K562 (cell line): ENCODE data around the gene PYGO2. TPM values are rescaled to one million over a fixed set of nuclear protein-coding genes. Genes with fewer than 3 reads are reported as not detected.
A peak's percentile ranks its signal among the peaks of the same experiment; 100 is the strongest.

Source experiments
- CHD1 ChIP-seq: fragments of 200-600 bp; sonication (generic); IDR thresholded peaks from one replicate; pipeline ENCODE4 v1.6.1; 2012; ENCODE audit warnings: mild to moderate bottlenecking, moderate library complexity, low read length, inconsistent platforms
- EGR1 ChIP-seq: fragments of 450-650 bp; conservative IDR thresholded peaks from 2 replicates; pipeline ENCODE4 v1.6.1; 2017; ENCODE audit warnings: mild to moderate bottlenecking
- IRF2 ChIP-seq: sonication (generic); formaldehyde crosslinking; IDR thresholded peaks from 2 replicates; pipeline ENCODE4 v1.8.1; 2022; ENCODE audit warnings: mild to moderate bottlenecking, missing genetic modification reagents
- KAT2B ChIP-seq: IDR thresholded peaks from one replicate; pipeline ENCODE4 v1.6.1; 2012; ENCODE audit warnings: low read depth, mild to moderate bottlenecking, control low read depth, inconsistent platforms, low read length, moderate library complexity
- NCOA6 ChIP-seq: fragments of 450-650 bp; IDR thresholded peaks from 2 replicates; pipeline ENCODE4 v1.6.1; 2017; ENCODE audit warnings: mild to moderate bottlenecking
- SMARCB1 ChIP-seq: IDR thresholded peaks from 2 replicates; pipeline ENCODE4 v1.6.1; 2011; ENCODE audit warnings: improper control_type of control experiment, low read depth; ENCODE audit not compliant: insufficient read length
- U2AF2 ChIP-seq: fragments of 200-400 bp; formaldehyde crosslinking; optimal IDR thresholded peaks from 2 replicates; pipeline ENCODE3; 2017; ENCODE audit warnings: low read depth, mild to moderate bottlenecking, low read length
- ZBTB1 ChIP-seq: sonication (generic); formaldehyde crosslinking; IDR thresholded peaks from 2 replicates; pipeline ENCODE4 v1.8.1; 2023; ENCODE audit warnings: missing genetic modification reagents, low read depth, mild to moderate bottlenecking, borderline replicate concordance
- ZNF146 ChIP-seq: IDR thresholded peaks from one replicate; pipeline ENCODE4 v1.6.1; 2018; ENCODE audit warnings: missing compliant biosample characterization; ENCODE audit not compliant: unreplicated experiment
- polyA plus RNA-seq, 8 experiments: library from polyadenylated mRNA; depleted of rRNA in 4 of 8; stranded (reverse) in 5 of 8; unstranded in 3 of 8; fragments of >200 nt; fragmentation: Nextera tagmentation in 2 of 8; fragmentation: Illumina TruSeq in 1 of 8; extraction: Ambion mirVana in 2 of 8; extraction: Trizol in 1 of 8; gene quantifications; 2 replicates each; pipeline versions ENCODE4 v1.2.1 to v1.2.3, GENCODE V29; 2011 to 2014; ENCODE audit warnings: inconsistent platforms in 1 of 8, missing spikeins in 1 of 8
- total RNA-seq, 7 experiments: library from RNA; depleted of rRNA in 6 of 7; stranded (reverse); fragments of >200 nt in 6 of 7; fragmentation: Illumina TruSeq in 2 of 7; extraction: Trizol in 2 of 7; gene quantifications; 2 replicates each; pipeline versions ENCODE4 v1.2.1 to v1.2.3, GENCODE V29; 2011 to 2021; ENCODE audit warnings: low replicate concordance in 1 of 7
- TF ChIP-seq, protein P1 (sequence below): fragments of 250-450 bp; sonication (Bioruptor Pico); IDR thresholded peaks from 2 replicates; pipeline ENCODE4 v1.4.0; 2020; ENCODE audit warnings: mild to moderate bottlenecking, moderate library complexity
- TF ChIP-seq, protein P2 (sequence below): IDR thresholded peaks from 3 replicates; pipeline ENCODE4 v1.6.1; 2011; ENCODE audit warnings: borderline replicate concordance, mild to moderate bottlenecking; ENCODE audit not compliant: insufficient read length, insufficient read depth
- TF ChIP-seq, protein P3 (sequence below): fragments of 450-650 bp; IDR thresholded peaks from 2 replicates; pipeline ENCODE4 v1.6.1; 2016; ENCODE audit warnings: mild to moderate bottlenecking
- TF ChIP-seq, protein P4 (sequence below): fragments of 150-350 bp; IDR thresholded peaks from 2 replicates; pipeline ENCODE4 v1.6.1; 2014; ENCODE audit warnings: low read depth, mild to moderate bottlenecking, low read length, borderline replicate concordance
- TF ChIP-seq, protein P5 (sequence below): fragments of 250-450 bp; sonication (Bioruptor Pico); IDR thresholded peaks from 2 replicates; pipeline ENCODE4 v1.8.0; 2022; ENCODE audit warnings: moderate library complexity, mild to moderate bottlenecking, inconsistent platforms
- TF ChIP-seq, protein P6 (sequence below): fragments of 250-450 bp; sonication (Bioruptor Pico); IDR thresholded peaks from 2 replicates; pipeline ENCODE4 v1.9.0; 2021; ENCODE audit warnings: mild to moderate bottlenecking

The PYGO2 gene
- total and polyA plus RNA-seq, 9 of the 15 experiments (the other 6 are each of a cell fraction or from before 2014, with no cell fraction given) = 8.3 to 36.2 (median 18.2) TPM

DNA sequence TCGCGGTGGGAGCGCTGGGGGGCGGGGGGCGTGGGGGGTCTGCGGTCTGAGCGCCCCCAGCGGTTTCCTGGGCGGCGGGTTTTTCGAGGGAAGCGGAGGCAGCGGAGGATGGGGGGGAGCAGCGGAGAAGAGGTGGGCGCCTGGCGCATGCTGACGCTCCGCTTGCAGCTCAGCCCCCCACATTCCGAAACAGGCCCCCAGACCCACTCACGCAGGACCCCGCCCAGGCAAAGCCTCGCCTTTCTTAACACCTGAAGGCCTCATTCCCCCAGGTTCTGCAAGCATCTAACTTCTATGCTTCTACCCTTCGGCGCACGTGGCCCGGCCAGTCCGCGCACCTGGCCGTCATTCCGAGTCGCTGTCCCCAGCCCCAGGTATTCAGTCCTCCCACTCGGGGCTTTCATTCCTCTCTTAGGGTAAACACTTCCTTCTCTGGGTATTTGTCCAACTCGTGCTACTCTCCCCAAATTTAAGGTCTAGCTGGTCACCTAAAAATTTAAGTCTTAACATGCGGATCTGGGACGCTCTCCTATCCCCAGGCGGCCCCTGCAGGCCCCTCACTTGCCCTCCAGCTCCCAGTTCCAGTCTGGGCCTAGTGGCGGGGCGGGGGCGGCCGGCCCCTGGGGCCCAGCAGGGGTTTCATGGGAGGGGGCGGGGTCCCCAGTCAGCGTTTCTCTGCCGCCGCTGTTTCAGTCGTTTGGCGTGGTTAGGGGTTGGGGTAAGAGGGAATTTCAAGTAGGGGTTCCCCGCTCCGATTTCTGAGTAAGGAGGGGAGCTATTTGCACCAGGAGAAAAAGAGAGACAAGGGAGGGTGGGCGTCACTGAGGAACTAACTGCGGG, 38.2 kb upstream of the PYGO2 start (continued):
- TF ChIP-seq, protein P1, sequence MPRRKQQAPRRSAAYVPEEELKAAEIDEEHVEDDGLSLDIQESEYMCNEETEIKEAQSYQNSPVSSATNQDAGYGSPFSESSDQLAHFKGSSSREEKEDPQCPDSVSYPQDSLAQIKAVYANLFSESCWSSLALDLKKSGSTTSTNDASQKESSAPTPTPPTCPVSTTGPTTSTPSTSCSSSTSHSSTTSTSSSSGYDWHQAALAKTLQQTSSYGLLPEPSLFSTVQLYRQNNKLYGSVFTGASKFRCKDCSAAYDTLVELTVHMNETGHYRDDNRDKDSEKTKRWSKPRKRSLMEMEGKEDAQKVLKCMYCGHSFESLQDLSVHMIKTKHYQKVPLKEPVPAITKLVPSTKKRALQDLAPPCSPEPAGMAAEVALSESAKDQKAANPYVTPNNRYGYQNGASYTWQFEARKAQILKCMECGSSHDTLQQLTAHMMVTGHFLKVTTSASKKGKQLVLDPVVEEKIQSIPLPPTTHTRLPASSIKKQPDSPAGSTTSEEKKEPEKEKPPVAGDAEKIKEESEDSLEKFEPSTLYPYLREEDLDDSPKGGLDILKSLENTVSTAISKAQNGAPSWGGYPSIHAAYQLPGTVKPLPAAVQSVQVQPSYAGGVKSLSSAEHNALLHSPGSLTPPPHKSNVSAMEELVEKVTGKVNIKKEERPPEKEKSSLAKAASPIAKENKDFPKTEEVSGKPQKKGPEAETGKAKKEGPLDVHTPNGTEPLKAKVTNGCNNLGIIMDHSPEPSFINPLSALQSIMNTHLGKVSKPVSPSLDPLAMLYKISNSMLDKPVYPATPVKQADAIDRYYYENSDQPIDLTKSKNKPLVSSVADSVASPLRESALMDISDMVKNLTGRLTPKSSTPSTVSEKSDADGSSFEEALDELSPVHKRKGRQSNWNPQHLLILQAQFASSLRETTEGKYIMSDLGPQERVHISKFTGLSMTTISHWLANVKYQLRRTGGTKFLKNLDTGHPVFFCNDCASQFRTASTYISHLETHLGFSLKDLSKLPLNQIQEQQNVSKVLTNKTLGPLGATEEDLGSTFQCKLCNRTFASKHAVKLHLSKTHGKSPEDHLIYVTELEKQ (CRISPR knock-in tag) = no peak
- 0 out of 2 replicates have a peak, but pooled peaks have one; percentile 36 for TF ChIP-seq ZBTB1
- TF ChIP-seq, protein P2, sequence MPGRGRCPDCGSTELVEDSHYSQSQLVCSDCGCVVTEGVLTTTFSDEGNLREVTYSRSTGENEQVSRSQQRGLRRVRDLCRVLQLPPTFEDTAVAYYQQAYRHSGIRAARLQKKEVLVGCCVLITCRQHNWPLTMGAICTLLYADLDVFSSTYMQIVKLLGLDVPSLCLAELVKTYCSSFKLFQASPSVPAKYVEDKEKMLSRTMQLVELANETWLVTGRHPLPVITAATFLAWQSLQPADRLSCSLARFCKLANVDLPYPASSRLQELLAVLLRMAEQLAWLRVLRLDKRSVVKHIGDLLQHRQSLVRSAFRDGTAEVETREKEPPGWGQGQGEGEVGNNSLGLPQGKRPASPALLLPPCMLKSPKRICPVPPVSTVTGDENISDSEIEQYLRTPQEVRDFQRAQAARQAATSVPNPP = no peak
- TF ChIP-seq, protein P3, sequence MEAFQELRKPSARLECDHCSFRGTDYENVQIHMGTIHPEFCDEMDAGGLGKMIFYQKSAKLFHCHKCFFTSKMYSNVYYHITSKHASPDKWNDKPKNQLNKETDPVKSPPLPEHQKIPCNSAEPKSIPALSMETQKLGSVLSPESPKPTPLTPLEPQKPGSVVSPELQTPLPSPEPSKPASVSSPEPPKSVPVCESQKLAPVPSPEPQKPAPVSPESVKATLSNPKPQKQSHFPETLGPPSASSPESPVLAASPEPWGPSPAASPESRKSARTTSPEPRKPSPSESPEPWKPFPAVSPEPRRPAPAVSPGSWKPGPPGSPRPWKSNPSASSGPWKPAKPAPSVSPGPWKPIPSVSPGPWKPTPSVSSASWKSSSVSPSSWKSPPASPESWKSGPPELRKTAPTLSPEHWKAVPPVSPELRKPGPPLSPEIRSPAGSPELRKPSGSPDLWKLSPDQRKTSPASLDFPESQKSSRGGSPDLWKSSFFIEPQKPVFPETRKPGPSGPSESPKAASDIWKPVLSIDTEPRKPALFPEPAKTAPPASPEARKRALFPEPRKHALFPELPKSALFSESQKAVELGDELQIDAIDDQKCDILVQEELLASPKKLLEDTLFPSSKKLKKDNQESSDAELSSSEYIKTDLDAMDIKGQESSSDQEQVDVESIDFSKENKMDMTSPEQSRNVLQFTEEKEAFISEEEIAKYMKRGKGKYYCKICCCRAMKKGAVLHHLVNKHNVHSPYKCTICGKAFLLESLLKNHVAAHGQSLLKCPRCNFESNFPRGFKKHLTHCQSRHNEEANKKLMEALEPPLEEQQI = no peak
- TF ChIP-seq, protein P4, sequence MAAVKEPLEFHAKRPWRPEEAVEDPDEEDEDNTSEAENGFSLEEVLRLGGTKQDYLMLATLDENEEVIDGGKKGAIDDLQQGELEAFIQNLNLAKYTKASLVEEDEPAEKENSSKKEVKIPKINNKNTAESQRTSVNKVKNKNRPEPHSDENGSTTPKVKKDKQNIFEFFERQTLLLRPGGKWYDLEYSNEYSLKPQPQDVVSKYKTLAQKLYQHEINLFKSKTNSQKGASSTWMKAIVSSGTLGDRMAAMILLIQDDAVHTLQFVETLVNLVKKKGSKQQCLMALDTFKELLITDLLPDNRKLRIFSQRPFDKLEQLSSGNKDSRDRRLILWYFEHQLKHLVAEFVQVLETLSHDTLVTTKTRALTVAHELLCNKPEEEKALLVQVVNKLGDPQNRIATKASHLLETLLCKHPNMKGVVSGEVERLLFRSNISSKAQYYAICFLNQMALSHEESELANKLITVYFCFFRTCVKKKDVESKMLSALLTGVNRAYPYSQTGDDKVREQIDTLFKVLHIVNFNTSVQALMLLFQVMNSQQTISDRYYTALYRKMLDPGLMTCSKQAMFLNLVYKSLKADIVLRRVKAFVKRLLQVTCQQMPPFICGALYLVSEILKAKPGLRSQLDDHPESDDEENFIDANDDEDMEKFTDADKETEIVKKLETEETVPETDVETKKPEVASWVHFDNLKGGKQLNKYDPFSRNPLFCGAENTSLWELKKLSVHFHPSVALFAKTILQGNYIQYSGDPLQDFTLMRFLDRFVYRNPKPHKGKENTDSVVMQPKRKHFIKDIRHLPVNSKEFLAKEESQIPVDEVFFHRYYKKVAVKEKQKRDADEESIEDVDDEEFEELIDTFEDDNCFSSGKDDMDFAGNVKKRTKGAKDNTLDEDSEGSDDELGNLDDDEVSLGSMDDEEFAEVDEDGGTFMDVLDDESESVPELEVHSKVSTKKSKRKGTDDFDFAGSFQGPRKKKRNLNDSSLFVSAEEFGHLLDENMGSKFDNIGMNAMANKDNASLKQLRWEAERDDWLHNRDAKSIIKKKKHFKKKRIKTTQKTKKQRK = no peak
- no peak for TF ChIP-seq NCOA6
- TF ChIP-seq IRF2 (CRISPR knock-in tag) = no peak
- TF ChIP-seq, protein P5, sequence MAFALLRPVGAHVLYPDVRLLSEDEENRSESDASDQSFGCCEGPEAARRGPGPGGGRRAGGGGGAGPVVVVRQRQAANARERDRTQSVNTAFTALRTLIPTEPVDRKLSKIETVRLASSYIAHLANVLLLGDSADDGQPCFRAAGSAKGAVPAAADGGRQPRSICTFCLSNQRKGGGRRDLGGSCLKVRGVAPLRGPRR = no peak
- peak; percentile 88 for TF ChIP-seq EGR1
- TF ChIP-seq CHD1 = peak; percentile 8
- no peak for TF ChIP-seq ZNF146 (CRISPR knock-in tag)
- TF ChIP-seq SMARCB1 = no peak
- TF ChIP-seq U2AF2 = no peak
- TF ChIP-seq, protein P6, sequence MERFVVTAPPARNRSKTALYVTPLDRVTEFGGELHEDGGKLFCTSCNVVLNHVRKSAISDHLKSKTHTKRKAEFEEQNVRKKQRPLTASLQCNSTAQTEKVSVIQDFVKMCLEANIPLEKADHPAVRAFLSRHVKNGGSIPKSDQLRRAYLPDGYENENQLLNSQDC (CRISPR knock-in tag) = no peak
- no peak for TF ChIP-seq KAT2B
